Measurements from ENCODE around the gene FNIP1.
"Not testable (repeated sequence)": the region's sequence is repeated elsewhere in the genome, so short reads cannot be mapped to it uniquely, and the experiment has no call there.

The FNIP1 gene

GRCh38 chr5:131684051-131684450 lies 112.8 kb downstream of the FNIP1 start:
- DNase-seq (ENCODE audit: low read depth): no peak
- no peak overlapping the region for H3K4me3 ChIP-seq (ENCODE audit: control insufficient read depth, low read depth, low read length)
- no peak for TF ChIP-seq CTCF (IDR thresholded peaks at IDR 0.05; ENCODE audit: control insufficient read depth, insufficient read depth, low read depth, low read length, missing control alignments)

GRCh38 chr5:131682826-131683225 lies 114.0 kb downstream of the FNIP1 start:
- no peak for TF ChIP-seq CTCF (IDR thresholded peaks at IDR 0.05; ENCODE audit: control insufficient read depth, insufficient read depth, low read depth, low read length, missing control alignments)
- DNase-seq (ENCODE audit: low read depth): no peak
- H3K4me3 ChIP-seq (ENCODE audit: control insufficient read depth, low read depth, low read length): no peak overlapping the region

GRCh38 chr5:131682175-131682574 lies 114.6 kb downstream of the FNIP1 start:
- H3K4me3 ChIP-seq (ENCODE audit: control insufficient read depth, low read depth, low read length): no peak overlapping the region
- no peak for DNase-seq (ENCODE audit: low read depth)
- no peak for TF ChIP-seq CTCF (IDR thresholded peaks at IDR 0.05; ENCODE audit: control insufficient read depth, insufficient read depth, low read depth, low read length, missing control alignments)

GRCh38 chr5:131679911-131680310 lies 116.9 kb downstream of the FNIP1 start:
- no peak overlapping the region for H3K4me3 ChIP-seq (ENCODE audit: control insufficient read depth, low read depth, low read length)
- no peak for TF ChIP-seq CTCF (IDR thresholded peaks at IDR 0.05; ENCODE audit: control insufficient read depth, insufficient read depth, low read depth, low read length, missing control alignments)
- peak; percentile 69 for DNase-seq (ENCODE audit: low read depth)

GRCh38 chr5:131678273-131678672 lies 118.5 kb downstream of the FNIP1 start:
- H3K4me3 ChIP-seq (ENCODE audit: control insufficient read depth, low read depth, low read length); DNase-seq (ENCODE audit: low read depth): not testable (repeated sequence)

GRCh38 chr5:131677115-131677514 lies 119.7 kb downstream of the FNIP1 start:
- no peak for DNase-seq (ENCODE audit: low read depth)
- no peak for TF ChIP-seq CTCF (IDR thresholded peaks at IDR 0.05; ENCODE audit: control insufficient read depth, insufficient read depth, low read depth, low read length, missing control alignments)
- no peak overlapping the region for H3K4me3 ChIP-seq (ENCODE audit: control insufficient read depth, low read depth, low read length)

- TF ChIP-seq CTCF (IDR thresholded peaks at IDR 0.05; ENCODE audit: control insufficient read depth, insufficient read depth, low read depth, low read length, missing control alignments): no peak
- no peak overlapping the region for H3K4me3 ChIP-seq (ENCODE audit: control insufficient read depth, low read depth, low read length)
These were observed 124.0 kb downstream of the FNIP1 start for GRCh38 chr5:131672776-131673175.

More at GRCh38 chr5:131672776-131673175, 124.0 kb downstream of the FNIP1 start:
- DNase-seq (ENCODE audit: low read depth): no peak

Measured in AG09309 (cell line).